D341Med (cell line): ENCODE data around the gene OR10V1.
A peak's percentile ranks its signal among the peaks of the same experiment; 100 is the strongest.

Source experiments
- DNase-seq: peaks from one replicate; pipeline ENCODE4 v3.0.0; 2012; ENCODE audit warnings: low spot score

OR10V1 gene

GRCh38 chr11:59668950-59669610, 44.6 kb downstream of the OR10V1 start, which contains the start of gene PATL1:
Gene PATL1, minus strand, starts transcription at chr11:59669037. Its CDS starts 142 bp downstream, at chr11:59668895.
- peak; percentile 99 for DNase-seq

GRCh38 chr11:59668188-59668949, 45.3 kb downstream of the OR10V1 start:
- DNase-seq: no peak

GRCh38 chr11:59667812-59668187, 45.8 kb downstream of the OR10V1 start:
- DNase-seq: no peak

GRCh38 chr11:59666969-59667368, 46.7 kb downstream of the OR10V1 start:
- DNase-seq: no peak
